ENCODE data around the gene SEC14L6. TPM values are rescaled to one million over a fixed set of nuclear protein-coding genes. Genes with fewer than 3 reads are reported as not detected.

SEC14L6 gene
- total RNA-seq, 4 donors from 2014 or later = 7.7 to 72.1 (median 45.0) TPM

DNA sequence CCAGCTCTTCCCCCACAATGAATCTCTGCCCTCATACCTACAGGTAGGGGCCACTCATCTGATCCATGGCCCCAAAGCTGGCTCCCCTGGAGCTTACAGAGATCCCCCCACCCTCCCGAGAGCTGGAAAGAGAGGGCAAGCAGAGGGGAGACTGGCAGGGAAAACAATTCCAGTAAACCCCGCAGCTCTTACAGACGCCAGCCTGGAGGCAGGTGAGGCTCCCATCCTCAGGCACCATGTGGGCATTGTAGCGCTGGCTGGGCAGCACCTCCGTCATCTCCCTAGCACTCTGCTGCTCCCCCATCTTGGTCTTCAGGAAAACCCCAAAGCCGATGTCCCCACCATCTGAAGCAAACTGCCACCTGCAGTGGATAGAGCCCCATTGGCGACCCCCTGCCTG is 55.2 kb downstream of the SEC14L6 start:
- TF ChIP-seq POLR2A (IDR thresholded peaks at IDR 0.05) = no peak
- TF ChIP-seq, protein P1, sequence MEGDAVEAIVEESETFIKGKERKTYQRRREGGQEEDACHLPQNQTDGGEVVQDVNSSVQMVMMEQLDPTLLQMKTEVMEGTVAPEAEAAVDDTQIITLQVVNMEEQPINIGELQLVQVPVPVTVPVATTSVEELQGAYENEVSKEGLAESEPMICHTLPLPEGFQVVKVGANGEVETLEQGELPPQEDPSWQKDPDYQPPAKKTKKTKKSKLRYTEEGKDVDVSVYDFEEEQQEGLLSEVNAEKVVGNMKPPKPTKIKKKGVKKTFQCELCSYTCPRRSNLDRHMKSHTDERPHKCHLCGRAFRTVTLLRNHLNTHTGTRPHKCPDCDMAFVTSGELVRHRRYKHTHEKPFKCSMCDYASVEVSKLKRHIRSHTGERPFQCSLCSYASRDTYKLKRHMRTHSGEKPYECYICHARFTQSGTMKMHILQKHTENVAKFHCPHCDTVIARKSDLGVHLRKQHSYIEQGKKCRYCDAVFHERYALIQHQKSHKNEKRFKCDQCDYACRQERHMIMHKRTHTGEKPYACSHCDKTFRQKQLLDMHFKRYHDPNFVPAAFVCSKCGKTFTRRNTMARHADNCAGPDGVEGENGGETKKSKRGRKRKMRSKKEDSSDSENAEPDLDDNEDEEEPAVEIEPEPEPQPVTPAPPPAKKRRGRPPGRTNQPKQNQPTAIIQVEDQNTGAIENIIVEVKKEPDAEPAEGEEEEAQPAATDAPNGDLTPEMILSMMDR (IDR thresholded peaks at IDR 0.05) = no peak
- no peak overlapping the region for H3K4me3 ChIP-seq (ENCODE audit: low read depth, poor library complexity, severe bottlenecking)
- no peak for DNase-seq (ENCODE audit: low spot score in 2 of 2)
- intact Hi-C loops (cut with DNase I; ENCODE audit: low total_unique reads) = no loop called here
- WGBS, 2 donors = 83 to 96% methylated on average over 6 of the region's 7 CpGs

GRCh38 chr22:30490399-30490798 is 56.1 kb downstream of the SEC14L6 start:
- no peak overlapping the region for H3K4me3 ChIP-seq (ENCODE audit: low read depth, poor library complexity, severe bottlenecking)
- intact Hi-C loops (cut with DNase I; ENCODE audit: low total_unique reads) = no loop called here
- WGBS, 2 donors = 77 to 79% methylated on average over 9 to 11 of the region's 11 CpGs
- no peak for TF ChIP-seq POLR2A (IDR thresholded peaks at IDR 0.05)
- TF ChIP-seq, protein P1 (IDR thresholded peaks at IDR 0.05) = no peak
- DNase-seq (ENCODE audit: low spot score in 2 of 2) = no peak

- no peak overlapping the region for H3K4me3 ChIP-seq (ENCODE audit: low read depth, poor library complexity, severe bottlenecking)
- intact Hi-C loops (cut with DNase I; ENCODE audit: low total_unique reads) = loop anchor here (5.0 to 10.0 kb wide), 2 partner anchors 96 to 223 kb away; partner anchors contain the start of gene OSM
- WGBS, 2 donors = 73 to 76% methylated on average over 7 of the region's 7 CpGs
- TF ChIP-seq, protein P1 (IDR thresholded peaks at IDR 0.05) = no peak
- TF ChIP-seq POLR2A (IDR thresholded peaks at IDR 0.05) = no peak
- DNase-seq (ENCODE audit: low spot score in 2 of 2) = no peak
Measured at GRCh38 chr22:30488121-30488520, 58.4 kb downstream of the SEC14L6 start.

DNA sequence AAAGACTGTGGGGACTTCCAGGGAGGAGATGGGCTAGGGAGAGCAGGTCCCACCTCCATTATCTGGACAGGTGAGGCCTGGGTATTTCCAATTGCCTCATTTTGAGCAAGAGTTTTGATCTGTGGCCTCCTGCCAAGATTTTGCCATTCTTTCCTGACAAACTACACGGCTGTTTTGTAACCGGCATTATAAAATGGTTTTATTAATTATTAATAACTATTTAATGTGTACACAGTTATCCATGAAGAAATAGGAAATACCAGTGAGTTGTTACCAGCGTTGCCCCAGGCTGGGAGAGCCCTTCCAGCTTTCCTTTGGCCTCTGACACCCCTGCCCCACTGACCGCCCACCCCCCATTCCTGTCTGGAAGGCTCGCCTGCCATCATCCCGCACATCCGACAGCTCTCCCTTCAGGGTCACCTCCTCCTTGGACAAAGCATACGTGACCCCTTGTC is 59.9 kb downstream of the SEC14L6 start:
- TF ChIP-seq, protein P1 (IDR thresholded peaks at IDR 0.05) = no peak
- intact Hi-C loops (cut with DNase I; ENCODE audit: low total_unique reads) = loop anchor here (5.0 to 10.0 kb wide), 2 partner anchors 94 to 222 kb away; partner anchors contain the start of gene OSM
- 75 to 79% methylated on average over 8 of the region's 8 CpGs for WGBS, 2 donors
- no peak overlapping the region for H3K4me3 ChIP-seq (ENCODE audit: low read depth, poor library complexity, severe bottlenecking)
- DNase-seq (ENCODE audit: low spot score in 2 of 2) = no peak

- TF ChIP-seq, protein P1 (IDR thresholded peaks at IDR 0.05) = no peak
- no peak for TF ChIP-seq POLR2A (IDR thresholded peaks at IDR 0.05)
- no peak for DNase-seq (ENCODE audit: low spot score in 2 of 2)
- 93 to 94% methylated on average over 5 of the region's 5 CpGs for WGBS, 2 donors
- H3K4me3 ChIP-seq (ENCODE audit: low read depth, poor library complexity, severe bottlenecking) = no peak overlapping the region
- intact Hi-C loops (cut with DNase I; ENCODE audit: low total_unique reads) = loop anchor here (5.0 to 10.0 kb wide), 2 partner anchors 94 to 221 kb away; partner anchors contain the start of gene OSM
Measured at GRCh38 chr22:30486118-30486517, 60.4 kb downstream of the SEC14L6 start.

Measured in lower leg skin (tissue), 4 donors.